ENCODE results near the gene MYMK. TPM values are rescaled to one million over a fixed set of nuclear protein-coding genes. Genes with fewer than 3 reads are reported as not detected.

Gene MYMK
- total and polyA plus RNA-seq, 2 of the 8 experiments (the other 6 are each of a cell fraction or from before 2014, with no cell fraction given) = not detected

GRCh38 chr9:133536080-133536479 lies 11.3 kb upstream of the MYMK start (continued):
- TF ChIP-seq, protein P1, sequence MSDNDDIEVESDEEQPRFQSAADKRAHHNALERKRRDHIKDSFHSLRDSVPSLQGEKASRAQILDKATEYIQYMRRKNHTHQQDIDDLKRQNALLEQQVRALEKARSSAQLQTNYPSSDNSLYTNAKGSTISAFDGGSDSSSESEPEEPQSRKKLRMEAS (IDR thresholded peaks at IDR 0.05) = no peak
